HG02759 (cell line): ENCODE data around the gene ADAP1.

Source experiments
- ATAC-seq: cut with Tn5 transposase; IDR thresholded peaks from one replicate; pipeline ENCODE4 v1.9.1; 2021; ENCODE audit warnings: mild to moderate bottlenecking, moderate library complexity; ENCODE audit not compliant: unreplicated experiment

The ADAP1 gene

DNA sequence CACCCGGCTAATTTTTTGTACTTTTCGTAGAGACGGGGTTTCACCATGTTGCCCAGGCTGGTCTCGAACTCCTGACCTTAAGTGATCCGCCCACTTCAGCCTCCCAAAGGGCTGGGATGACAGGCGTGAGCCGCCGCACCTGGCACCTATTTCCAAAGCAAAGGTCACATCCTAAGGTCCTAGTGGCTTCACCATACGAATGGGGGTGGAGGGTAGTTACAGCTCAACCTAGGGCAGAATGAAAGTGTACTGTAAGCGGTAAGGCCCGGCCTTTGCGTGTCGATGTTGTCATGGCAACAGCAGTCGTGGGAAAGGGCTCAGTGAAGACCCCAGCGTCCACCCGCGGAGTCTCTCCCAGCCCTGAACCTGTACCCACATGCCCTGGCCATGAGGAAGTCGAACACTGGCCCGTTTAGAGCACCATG lies 22.4 kb upstream of the ADAP1 start:
- no peak for ATAC-seq

DNA sequence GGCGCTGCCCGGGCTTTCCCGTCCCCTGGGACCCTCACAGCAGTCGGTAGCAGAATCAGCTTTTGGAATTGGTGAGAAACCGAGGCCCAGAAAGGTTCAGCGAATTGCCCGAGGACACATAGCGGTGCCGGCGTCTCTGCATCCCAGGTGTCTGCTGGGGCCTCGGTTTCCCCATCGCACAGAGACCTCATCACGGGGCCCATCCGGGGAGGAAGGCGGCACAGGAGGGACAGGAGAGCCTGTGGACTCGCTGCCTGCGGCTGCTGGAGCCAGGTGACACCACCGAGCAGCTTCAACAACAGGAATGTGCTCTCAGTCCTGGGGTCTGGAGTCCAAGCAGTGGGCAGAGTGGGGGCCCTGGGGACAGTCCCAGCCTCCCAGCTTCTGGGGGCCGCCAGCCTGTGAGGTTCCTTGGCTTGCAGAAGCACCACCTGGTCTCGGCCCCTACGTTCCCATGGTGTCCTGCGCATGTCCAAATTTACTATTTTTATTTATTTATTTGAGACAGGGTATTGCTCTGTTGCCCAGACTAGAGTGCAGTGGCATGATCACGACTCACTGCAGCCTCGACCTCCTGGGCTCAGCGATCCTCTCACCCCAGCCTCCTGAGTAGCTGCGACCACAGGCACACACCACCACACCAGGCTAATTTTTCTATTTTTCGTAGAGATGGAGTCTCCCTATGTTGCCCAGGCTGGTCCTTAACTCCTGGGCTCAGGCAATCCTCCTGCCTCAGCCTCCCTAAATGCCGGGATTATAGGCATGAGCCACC lies 21.4 kb upstream of the ADAP1 start:
- ATAC-seq: no peak

DNA sequence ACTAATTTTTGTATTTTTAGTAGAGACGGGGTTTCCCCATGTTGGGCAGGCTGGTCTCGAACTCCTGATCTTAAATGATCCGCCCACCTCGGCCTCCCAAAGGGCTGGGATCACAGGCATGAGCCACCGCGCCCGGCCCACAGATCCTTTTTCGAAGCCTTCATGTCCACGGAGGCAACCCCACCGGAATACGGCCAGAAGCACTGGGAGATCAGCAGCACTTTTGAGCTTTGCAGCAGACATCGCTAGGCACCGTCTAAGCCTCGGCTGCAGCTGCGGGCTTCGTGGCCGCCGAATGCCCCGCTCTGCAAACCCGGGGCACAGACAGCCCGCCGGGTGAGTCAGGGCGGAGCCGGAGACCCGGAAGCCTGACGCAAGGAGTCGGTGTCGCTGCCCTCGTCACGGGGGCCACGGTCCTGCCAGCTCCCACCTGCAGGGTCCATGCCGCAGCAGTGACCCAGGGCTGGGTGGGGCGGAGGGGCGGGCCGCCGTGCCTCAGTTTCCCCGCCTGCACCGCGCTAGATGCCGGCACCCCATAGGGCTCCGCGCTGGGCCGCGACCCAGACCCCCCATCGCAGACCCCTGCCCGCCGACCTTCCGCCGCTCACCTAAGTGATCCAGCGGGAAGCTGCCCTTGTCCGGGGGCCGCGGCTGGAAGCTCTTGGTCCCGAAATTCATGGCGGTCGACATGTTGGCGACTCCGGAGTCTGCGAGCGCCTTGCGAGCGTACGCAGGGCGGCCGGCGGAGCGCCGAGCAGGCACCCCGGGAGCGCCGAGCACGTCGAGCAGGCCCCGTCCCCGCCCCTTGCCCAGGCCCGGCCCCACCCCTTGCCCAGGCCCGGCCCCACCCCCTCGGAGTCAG lies 20.6 kb upstream of the ADAP1 start, which contains the start of gene COX19:
TSS of gene COX19 (minus strand) at position 730 of the 862 bp plus-strand sequence. CDS start at position 690, 40 bp downstream.
- peak; percentile 72 for ATAC-seq

DNA sequence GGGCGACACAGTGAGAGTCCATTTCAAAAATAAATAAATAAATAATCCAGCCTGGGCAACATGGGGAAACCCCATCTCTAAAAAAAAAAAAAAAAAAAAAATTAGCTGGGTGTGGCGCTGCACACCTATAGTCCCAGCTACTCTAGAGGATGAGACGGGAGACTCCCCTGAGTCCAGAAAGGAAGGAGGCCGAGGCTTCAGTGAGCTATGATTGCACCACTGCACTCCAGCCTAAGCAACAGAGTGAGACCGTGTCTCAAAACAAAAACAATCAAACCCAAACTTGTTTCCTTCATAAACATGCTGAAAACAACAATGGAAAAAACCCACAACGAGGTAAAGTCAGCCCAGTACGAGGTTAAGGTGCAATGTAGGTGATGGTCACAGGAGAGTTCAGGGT lies 19.7 kb upstream of the ADAP1 start:
- ATAC-seq: no peak

DNA sequence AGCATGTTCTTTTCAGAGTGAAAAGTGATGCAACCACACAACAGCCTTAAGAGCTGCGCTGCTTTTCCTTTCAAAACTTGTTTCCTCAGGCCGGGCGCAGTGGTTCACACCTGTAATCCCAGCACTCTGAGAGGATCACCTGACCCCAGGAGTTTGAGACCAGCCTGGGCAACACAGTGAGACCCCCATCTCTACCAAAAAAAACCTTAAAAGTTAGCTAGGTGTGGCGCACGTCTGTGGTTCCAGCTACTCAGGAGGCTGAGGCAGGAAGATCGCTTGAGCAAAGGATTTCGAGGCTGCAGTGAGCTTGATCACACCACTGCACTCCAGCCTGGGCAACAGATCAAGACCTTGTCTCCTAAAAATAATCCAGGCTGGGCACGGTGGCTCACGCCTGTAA lies 18.8 kb upstream of the ADAP1 start:
- no peak for ATAC-seq

DNA sequence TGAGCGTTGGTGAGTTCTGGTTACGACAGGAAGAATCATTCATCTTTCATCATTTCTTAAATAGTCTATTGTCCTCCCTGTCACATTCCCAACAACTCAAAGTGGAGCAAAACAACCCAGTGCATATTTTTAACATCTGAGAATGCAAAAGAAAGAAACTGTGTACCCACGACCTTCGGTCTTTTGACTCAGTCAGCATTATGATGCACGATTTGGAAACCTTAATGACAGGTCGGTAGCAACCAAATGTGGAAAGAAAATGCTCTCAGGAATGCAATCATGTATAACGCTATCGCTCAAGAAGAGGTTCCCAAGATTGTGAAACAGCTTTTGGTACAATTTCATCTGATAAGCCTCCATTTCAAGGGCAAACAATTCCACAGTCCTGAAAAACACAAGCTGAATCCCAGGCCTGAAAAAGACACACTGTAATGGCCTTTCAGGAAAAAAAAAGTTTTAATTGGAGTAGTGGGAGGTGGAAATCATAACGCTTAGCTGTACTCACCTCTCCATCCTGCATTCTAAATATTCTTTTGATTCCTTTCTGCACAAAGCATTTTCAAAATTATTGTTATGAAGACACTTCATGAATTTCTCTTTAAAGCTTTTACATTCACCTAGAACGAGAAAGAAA lies 18.3 kb upstream of the ADAP1 start:
- ATAC-seq: no peak

DNA sequence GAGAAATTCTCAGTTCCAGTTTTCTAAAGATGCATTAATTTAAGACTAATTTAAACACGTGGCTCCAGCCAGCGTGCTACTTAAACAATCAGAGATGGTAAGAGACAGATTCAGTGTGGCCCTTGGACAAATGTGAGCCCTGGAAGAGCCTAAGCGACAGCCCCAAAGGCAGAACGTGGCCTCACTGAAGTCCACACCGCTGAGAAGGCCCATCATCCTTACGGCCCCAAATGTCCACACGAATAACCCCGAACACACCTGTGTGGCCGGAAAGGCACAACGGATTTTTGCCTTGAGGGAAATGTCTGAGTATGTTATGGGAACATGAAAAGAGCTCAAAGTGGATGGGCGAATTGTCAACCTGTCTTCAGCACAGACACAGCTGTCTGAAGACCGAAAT lies 17.6 kb upstream of the ADAP1 start:
- ATAC-seq: no peak

DNA sequence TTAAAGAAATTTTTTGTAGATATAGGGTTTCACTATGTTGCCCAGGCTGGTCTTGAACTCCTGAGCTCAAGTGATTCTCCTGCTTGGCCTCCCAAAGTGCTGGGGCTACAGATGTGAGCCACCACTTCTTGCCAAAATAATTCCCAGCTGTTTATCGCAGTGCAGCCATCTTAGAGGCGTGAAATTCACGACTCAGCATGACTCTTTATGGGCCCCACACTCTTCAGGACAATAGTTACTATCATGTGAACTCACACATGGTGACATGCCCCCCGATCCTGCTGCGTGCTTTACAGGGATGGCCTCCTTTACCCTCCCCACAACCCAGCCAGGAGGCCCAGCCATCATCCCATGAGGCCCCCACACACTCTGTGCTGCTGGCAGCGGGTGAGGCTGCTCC lies 16.3 kb upstream of the ADAP1 start:
- no peak for ATAC-seq

DNA sequence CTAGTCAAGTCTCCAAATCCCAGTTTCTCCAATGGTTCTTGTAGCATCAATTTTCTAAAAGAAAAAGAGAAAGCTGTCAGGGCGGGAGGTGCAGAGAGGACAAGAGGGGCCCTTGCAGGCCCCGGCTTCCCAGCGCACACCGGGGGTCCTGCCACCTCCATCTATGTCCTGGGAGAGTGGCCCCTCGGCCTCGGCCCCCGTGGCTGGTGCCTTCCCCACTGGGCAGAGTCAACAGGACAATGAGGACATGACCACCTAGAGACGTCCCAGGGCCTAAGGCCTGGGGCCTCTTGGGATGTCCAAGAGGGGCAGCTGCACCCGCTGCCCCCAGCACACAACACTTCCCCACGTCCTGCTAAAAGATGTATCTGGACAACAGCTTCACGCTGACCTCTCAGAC lies 14.9 kb upstream of the ADAP1 start:
- ATAC-seq: no peak

DNA sequence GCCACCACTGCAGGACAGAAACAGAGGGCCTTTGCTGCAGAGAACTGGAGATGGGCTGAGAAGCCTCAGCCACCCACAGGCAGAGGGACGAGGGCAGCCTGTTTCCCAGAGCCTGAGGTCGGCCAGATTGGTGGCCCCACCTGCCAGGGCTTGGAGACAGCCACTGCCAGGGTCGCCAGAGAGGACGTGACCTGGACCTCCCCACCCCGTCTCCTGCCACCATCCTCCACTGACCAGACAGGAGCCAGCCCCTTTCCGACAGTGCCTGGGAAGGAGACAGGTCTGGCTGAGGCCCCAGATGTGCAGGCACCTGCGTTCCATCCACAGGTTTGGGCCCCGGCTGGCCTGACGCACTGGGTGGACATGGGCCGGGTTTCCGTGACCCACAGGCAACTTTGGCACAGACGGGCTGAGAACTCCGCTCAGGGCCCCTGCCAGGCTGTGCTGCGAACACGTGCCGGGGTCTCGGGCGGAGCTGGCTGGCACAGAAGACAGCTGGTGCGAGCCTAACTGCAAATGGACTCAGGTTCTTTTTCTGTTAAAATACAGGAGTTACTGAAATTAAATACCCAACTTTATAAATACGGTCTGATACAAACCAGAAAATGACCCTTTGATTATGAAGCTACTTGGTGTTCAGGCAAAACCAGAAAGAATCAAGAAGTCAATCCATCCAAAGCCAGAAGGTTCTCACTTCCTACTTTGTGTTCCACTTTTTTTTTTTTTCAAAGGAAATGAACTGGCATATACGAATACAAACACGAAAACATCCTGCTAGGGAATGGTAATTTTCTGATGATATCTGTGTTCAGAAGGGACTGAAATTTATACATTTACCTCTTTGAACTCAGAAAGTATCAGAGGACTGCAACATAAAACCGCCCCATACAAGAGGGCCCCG lies 14.0 kb upstream of the ADAP1 start:
- ATAC-seq: no peak

DNA sequence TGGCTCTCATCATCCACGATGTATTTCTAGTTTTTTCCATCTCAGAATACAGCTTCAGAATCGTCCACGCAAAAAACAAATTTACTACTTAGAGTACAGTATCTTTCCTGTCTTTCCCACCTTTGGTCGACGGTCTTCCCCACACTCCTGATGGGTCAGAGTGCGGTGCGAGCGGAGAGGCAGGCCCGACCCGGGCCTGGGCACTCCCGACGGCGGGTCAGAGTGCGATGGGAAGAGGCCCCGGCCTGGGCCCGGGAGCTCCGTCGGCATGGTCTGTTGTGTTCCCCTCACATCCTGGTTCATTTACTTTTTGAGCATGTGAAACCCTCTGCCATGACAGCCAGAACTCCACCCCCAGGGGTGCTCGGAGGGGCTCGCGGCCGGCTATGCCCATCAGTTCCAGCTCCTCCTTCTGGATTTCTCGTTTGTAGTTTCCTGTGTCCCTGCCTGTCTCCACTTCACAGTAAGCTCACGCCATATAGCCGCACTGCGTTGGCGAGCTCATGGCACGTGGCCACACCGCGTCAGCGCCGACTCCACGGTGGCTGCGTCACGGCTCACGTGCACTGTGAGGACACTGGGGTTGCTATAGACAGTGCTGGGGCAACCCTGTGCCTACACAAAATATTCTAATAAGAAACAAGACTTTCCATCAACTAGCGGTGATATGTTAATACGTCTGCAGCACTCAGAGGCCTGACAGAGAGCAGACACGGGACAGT lies 13.0 kb upstream of the ADAP1 start:
- no peak for ATAC-seq

DNA sequence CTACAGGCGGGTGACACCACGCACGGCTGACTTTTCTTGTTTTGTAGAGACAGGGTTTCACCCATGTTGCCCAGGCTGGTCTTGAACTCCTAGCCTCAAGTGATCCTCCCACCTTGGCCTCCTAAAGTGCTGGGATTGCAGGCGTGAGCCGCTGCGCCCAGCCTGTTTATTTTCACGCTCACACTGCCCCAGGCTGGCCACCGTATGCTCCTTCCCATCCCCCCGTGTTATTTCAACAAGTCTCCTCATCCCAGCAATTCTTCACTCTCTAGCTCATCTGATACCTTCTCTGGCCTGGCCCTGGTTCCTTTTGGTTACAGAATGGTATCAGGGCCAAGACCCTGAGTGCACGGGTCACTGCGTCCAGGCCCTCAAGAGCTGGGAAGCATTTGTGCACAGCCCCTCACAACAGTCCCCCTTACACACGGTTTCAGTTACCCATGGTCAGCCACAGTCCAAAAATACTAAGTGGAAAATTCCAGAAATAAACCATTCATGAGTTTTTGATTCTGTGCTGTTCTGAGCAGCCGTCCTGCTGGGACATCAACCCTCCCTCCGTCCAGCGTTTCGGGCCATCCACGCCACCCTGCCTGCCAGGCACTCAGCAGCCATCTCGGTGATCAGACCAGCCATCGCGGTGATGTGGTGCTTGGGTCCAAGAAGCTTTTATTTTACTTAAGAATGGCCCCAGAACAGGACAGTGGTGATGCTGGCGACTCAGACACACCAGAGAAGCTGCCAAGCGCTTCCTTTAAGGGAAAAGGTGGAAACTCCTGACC lies 12.0 kb upstream of the ADAP1 start:
- no peak for ATAC-seq

DNA sequence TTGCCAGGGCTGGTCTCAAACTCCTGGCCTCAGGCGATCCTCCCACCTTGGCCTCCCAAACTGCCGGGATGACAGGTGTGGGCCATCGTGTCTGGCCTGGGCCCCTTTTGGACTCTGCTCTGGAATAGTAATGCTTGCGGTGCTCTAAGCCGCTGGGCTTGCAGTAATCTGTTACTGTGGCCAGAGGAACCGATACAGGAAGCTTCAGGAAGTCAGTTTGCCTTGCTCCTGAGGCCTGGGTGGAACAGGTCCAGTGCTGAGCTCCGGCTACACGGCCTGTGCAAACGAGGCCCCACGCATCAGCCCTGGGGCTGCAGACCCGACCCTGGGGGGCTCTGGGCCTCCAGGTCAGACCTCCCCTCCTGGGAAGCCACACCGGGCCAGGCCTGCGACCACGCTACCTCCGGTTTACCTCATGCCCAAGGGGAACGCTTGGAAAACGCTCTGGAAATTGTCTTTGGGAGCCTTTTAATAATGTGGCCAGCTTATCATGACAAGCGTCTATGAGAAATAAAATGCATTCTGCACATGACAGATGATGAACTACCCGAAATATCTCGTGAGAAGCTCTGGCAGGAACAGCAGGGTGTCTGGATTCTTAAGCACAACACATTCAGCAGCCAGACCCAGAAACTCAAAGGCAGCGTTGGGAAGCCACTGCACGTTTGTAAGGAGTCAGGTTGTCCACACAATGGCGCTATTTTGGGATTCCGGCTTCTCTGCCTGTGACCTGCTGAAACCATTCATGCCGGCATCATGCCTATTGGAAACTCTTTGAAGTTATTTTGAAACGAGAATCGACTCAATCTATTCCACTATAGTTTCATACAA lies 10.1 kb upstream of the ADAP1 start:
- ATAC-seq: no peak

DNA sequence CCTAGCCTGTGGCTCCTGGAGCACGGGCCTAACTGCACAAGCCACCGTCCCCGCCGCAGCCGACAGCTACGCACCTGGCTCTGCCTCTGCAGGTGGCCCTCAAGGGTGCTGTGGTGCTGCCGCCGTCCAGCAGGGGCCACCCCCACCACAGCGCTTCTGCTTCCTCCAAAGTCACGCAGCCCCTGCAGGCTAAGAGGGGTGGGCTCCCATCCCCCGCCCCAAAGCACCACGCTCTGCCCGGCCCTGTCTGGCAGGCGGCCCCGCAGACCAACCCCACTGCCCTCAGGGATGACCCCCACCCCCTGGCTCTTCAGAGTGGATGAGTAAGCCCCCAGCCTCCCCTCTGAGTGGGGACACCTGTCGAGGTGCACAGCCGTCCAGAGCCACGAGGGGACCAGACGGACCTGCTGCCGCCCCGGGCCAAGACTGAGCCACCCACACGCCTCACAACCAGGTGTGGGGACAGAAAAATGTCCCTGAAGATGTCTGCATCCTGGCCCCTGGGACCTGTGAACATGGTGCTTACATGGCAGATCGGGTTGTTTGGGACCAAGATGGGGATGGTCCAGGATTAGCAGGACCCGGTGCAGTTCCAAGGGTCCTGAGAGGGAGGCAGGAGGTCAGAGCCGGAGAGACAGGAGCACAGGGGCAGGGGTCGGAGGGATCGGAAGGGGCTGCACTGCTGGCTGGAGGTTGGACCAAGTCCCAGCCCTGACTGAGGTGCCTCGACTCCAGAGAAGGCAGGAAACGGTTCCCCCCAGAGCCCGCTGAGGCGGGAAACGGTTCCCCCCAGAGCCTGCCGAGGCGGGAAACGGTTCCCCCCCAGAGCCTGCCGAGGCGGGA lies 9.0 kb upstream of the ADAP1 start:
- no peak for ATAC-seq

DNA sequence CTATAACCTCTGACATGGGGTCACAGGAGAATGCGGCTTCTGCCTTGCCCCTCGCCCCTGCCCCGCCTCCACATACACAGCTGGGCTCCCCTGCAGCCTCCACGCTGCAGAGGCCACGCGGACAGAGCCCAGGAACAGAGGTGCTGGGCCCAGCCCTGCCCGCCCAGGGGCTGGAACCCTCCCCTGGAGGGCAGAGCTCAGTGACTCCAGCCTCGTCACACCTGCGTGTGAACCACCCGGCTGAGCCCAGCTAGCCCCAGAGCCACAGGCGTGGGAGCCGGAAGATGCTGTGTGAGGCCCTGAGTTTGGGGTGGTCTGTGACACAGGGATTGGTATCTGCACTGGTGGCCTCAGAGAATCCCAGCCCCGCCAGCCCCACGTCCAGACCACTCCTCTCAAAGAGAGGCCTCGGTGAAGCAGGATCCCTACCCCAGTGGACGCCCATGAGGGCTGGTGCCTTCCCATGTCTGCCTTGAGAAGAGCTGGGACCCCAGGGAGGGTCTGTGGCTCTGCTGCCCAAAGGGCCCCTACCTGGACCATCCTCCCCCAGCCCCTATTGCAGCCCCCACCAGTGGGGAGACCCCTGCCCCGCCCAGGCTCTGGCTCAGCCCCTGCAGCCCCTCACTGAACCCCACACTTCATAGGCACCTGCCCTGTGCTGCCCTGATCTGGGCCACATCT lies 8.1 kb upstream of the ADAP1 start:
- no peak for ATAC-seq

DNA sequence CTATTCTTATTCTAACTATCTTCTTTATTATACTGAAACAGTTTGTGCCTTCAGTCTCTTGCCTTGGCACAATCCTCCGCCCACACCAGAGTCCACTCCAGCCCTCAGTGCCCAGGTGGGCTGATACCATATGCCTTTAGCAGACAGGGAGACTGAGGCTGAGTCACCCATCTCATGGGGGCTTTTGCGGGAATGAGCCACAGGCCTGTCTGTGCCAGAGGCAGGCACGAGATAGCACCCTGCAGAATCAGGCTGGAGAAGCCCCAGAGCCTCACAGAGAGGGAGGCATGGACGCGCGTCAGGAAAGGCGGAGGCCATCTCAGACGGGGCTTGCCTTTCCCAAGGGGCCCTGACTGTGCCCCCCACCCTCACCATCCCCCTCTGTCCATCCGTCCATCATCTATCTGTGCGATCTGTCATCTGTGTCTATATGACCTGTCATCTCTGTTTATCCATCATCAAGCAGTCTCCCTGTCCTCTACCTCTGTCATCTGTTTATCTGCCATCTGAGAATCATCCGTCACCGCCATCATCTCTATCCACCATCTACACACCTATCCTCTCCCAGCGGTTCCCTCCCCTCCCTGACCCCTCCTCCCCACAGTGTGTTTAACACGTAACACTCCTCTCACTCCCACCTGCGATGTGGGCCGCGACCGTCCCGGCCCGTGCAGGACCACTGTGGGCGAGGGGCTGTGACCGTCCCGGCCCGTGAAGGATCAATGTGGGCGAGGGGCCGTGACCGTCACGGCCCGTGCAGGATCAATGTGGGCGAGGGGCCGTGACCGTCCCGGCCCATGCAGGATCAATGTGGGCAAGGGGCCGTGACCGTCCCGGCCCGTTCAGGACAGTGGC lies 7.3 kb upstream of the ADAP1 start:
- no peak for ATAC-seq
